ENCODE data around the gene GSDME.

- TF ChIP-seq TARDBP (IDR thresholded peaks at IDR 0.05; ENCODE audit: borderline replicate concordance), result no peak
- no peak for TF ChIP-seq CTCF (IDR thresholded peaks at IDR 0.05 in 2 of 3, conservative IDR thresholded peaks at IDR 0.05 in 1 of 3; ENCODE audit: control insufficient read depth in 2 of 3, extremely low read depth in 1 of 3, insufficient read depth in 1 of 3, low read depth in 3 of 3, low read length in 3 of 3)
These were observed 44.0 kb downstream of the GSDME start for GRCh38 chr7:24713039-24713793.
